NCI-H460 (cell line): ENCODE measurements around the gene PRPF40B. TPM values are rescaled to one million over a fixed set of nuclear protein-coding genes. Genes with fewer than 3 reads are reported as not detected.

ENCODE experiments used
- DNase-seq: peaks from one replicate; pipeline ENCODE4 v3.0.0-alpha.2; 2016; ENCODE audit warnings: low read depth; ENCODE audit errors: extremely low read depth
- total RNA-seq: library from RNA; depleted of rRNA; stranded (reverse); fragments of >200 nt; shearing (Covaris generic); gene quantifications from 2 replicates; pipeline ENCODE4 v1.2.3, GENCODE V29; 2014

PRPF40B gene
- total RNA-seq, 1 experiment from 2014 or later, result 7.9 TPM

- no peak for DNase-seq
Observed at GRCh38 chr12:49635036-49635435, 11.7 kb downstream of the PRPF40B start.

GRCh38 chr12:49635656-49636055 lies 12.3 kb downstream of the PRPF40B start:
- no peak for DNase-seq

- DNase-seq, result no peak
Observed at GRCh38 chr12:49636574-49636973, 13.2 kb downstream of the PRPF40B start.

- peak; percentile 57 for DNase-seq
Observed at GRCh38 chr12:49636979-49637755, 13.8 kb downstream of the PRPF40B start.

GRCh38 chr12:49641748-49642369 lies 18.5 kb downstream of the PRPF40B start:
- DNase-seq, result no peak

- DNase-seq, result no peak
Observed at GRCh38 chr12:49642370-49642802, 19.0 kb downstream of the PRPF40B start.

- DNase-seq, result no peak
Observed at GRCh38 chr12:49643135-49643534, 19.8 kb downstream of the PRPF40B start.

- DNase-seq, result no peak
Observed at GRCh38 chr12:49643961-49644619, 20.7 kb downstream of the PRPF40B start.

- peak; percentile 57 for DNase-seq
Observed at GRCh38 chr12:49644620-49644994, 21.2 kb downstream of the PRPF40B start.

GRCh38 chr12:49645146-49646039 lies 22.0 kb downstream of the PRPF40B start:
- no peak for DNase-seq

GRCh38 chr12:49646331-49646830 lies 23.0 kb downstream of the PRPF40B start:
- no peak for DNase-seq

GRCh38 chr12:49646871-49647654 lies 23.7 kb downstream of the PRPF40B start:
- no peak for DNase-seq

- DNase-seq, result no peak
Observed at GRCh38 chr12:49647827-49648711, 24.7 kb downstream of the PRPF40B start.

GRCh38 chr12:49648712-49649003 lies 25.3 kb downstream of the PRPF40B start:
- DNase-seq, result no peak

- no peak for DNase-seq
Observed at GRCh38 chr12:49649445-49649844, 26.1 kb downstream of the PRPF40B start.

GRCh38 chr12:49649892-49650291 lies 26.5 kb downstream of the PRPF40B start:
- DNase-seq, result no peak

- DNase-seq, result no peak
Observed at GRCh38 chr12:49651855-49652254, 28.5 kb downstream of the PRPF40B start.

- no peak for DNase-seq
Observed at GRCh38 chr12:49652921-49653520, 29.7 kb downstream of the PRPF40B start.

- no peak for DNase-seq
Observed at GRCh38 chr12:49654715-49655114, 31.4 kb downstream of the PRPF40B start.
